Fibroblast of skin of back (primary cell): ENCODE data around the gene ASTL. TPM values are rescaled to one million over a fixed set of nuclear protein-coding genes. Genes with fewer than 3 reads are reported as not detected.
A peak's percentile ranks its signal among the peaks of the same experiment; 100 is the strongest.
"Not testable (repeated sequence)": the region's sequence is repeated elsewhere in the genome, so short reads cannot be mapped to it uniquely, and the experiment has no call there.

Source experiments
- DNase-seq: peaks from one replicate; pipeline ENCODE4 v3.0.0-alpha.2; 2013
- polyA plus RNA-seq, 2 experiments: library from polyadenylated mRNA; unstranded; fragments of 120-200 nt; gene quantifications; one replicate each; pipeline ENCODE4 v1.2.1, GENCODE V29; 2013; ENCODE audit not compliant: insufficient read length in 2 of 2

ASTL gene
- polyA plus RNA-seq (2013, experiment 1 of 2; ENCODE audit: insufficient read length): 0.10 TPM
- polyA plus RNA-seq (2013, experiment 2 of 2; ENCODE audit: insufficient read length): 0.71 TPM

DNA sequence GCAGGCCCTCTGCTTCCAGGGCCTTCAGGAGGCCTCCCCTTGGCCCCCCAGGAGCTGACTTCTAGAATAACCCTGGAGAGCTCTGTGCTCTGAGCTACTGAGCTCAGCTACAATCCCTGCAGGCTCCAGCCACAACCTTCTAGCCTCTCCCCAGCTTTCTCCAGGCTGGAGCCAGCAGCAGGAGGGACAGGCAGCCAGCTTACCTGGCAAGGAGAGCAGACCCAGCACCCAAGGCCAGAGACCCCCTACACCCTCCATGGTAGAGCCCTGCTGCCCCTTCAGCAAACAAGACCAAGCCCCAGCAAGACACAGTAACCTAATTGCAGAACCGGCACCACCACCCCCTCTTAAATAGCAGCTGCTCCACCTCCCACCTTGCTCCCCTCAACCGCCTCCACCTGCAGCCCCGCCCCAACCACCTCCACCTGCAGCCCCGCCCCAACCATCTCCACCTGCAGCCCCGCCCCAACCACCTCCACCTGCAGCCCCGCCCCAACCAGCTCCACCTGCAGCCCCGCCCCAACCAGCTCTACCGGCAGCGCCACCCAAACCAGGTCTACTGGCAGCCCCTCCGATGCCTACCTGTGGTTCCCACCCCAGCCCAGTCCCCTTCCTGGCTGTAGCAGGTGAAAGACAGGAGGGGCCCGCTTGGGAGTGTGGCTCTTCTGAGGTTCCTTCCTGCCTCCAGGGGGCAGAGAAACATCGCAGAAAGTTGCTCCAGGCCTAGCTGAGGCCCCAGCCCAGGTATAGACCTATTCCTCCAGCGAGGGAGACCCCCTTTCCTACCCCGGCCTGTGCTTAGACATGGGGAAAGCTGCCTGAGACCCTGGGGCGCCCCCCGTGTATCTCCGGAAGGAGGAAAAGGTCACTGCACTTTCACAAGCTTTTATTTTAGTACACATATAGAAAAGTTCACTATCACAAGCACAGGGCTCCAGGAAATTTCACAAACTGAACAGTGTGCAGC is at the start of gene ASTL:
Gene ASTL, minus strand, starts transcription at position 324 of the 967 bp plus-strand sequence. Its CDS starts 66 bp downstream, at position 258.
- peak; percentile 33 for DNase-seq

- DNase-seq: no peak
Observed at GRCh38 chr2:96186562-96186961, 48.3 kb upstream of the ASTL start.

GRCh38 chr2:96185516-96185915 is 47.2 kb upstream of the ASTL start:
- DNase-seq: no peak

- DNase-seq: no peak
Observed at GRCh38 chr2:96184989-96185388, 46.7 kb upstream of the ASTL start.

DNA sequence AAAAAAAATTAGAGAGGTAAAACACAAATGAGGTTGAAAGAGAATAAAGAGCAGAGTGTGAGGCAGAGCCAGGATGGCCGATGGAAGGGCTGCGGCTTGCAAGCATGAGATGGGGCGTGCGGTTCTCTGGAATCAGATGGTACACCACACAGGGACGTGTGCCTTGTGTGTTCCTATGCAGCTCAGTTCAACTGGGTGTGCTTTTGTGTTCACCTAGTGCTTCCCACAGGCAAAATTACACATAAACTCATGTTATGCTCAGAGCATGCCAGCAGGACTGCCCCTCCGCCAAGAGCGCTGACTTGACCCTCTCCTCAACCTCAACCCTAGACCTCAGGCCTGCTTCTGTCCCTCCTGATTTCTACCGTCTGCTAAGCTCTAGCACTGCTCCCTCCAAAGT is 45.9 kb upstream of the ASTL start:
- DNase-seq: no peak

DNA sequence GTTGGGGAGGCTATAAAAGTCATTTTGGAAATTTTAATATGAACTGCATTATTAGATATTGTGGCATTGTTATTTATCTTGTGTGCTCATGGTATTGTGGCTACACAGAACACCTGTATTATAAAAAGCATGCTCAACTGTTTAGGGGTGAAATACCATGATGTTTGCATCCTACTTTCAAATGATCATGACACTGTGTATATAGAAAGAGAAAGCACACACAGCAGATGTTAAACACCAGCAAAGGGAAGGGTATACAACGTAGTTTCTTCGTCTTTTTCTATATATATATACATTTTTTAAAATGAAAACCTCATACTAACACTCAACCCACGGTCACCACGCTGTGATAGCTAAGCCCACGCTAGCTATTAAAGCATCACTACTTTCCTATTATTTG is 43.2 kb upstream of the ASTL start:
- DNase-seq: no peak

GRCh38 chr2:96180521-96180920 is 42.2 kb upstream of the ASTL start:
- DNase-seq: no peak

DNA sequence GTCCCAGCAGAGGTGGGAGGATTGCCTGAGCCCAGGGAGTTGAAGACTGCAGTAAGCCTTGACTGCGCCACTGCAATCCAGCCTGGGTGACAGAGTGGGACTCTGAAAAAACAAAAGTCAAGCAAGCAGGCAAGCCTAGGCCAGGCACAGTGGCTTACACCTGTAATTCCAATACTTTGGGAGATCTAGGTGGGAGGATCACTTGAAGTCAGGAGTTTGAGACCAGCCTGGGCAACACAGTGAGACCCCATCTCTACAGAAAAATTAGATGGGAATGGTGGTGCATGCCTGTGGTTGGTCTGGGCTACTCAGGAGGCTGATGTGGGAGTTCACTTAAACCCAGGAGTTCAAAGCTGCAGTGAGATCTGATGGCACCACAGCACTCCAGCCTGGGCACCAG is 41.7 kb upstream of the ASTL start:
- no peak for DNase-seq

- DNase-seq: no peak
Observed at GRCh38 chr2:96176661-96177060, 38.4 kb upstream of the ASTL start.

GRCh38 chr2:96175951-96176350 is 37.6 kb upstream of the ASTL start:
- peak; percentile 77 for DNase-seq

GRCh38 chr2:96174251-96175144 is 36.2 kb upstream of the ASTL start:
- DNase-seq: peak; percentile 66

- DNase-seq: no peak
Observed at GRCh38 chr2:96171831-96172230, 33.5 kb upstream of the ASTL start.

DNA sequence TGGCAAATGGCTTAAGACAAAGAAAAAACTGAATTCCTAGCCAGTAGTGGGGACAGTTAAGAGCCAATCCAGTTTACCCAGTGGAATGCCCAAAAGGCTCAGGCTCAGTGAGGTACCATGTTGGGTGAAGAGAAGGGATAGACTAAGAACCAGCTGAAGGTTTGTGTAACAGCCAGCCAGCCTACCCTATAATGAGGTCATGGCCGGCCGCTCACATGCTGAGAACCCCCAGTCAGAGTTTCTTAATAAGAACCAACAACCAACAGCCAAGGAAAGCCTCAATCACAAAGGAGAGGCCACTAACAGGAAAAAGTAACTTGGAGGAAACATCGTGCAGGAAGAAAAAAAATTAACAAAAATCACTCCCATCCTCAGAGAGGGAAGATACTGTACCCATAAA is 32.3 kb upstream of the ASTL start:
- no peak for DNase-seq

- no peak for DNase-seq
Observed at GRCh38 chr2:96169868-96170507, 31.7 kb upstream of the ASTL start.

DNA sequence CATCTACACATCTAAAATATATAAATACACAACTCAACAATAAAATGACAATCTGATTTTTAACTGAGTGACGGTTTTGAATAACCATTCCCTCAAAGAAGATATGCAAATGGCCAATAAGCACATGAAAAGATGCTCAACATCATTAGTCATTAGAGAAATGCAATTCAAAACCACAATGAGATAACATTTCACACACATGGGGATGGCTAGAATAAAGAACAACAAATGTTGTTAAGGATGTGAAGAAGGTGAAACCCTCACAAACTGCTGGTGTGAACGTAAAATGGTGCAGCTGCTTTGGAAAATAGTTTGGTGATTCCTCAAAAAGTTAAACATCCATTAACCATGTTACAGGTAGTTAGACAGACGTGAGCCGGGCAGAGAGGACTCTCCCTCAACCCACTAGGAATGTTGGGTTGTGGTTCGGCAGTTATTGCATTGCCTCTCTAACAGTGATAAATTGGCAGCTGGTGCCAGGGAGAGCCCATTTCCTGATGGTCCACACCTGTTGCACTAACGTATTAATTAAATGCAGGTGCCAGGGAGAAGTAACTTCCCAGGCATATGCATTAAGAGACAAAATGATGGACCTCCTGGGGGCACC is 29.2 kb upstream of the ASTL start:
- no peak for DNase-seq

DNA sequence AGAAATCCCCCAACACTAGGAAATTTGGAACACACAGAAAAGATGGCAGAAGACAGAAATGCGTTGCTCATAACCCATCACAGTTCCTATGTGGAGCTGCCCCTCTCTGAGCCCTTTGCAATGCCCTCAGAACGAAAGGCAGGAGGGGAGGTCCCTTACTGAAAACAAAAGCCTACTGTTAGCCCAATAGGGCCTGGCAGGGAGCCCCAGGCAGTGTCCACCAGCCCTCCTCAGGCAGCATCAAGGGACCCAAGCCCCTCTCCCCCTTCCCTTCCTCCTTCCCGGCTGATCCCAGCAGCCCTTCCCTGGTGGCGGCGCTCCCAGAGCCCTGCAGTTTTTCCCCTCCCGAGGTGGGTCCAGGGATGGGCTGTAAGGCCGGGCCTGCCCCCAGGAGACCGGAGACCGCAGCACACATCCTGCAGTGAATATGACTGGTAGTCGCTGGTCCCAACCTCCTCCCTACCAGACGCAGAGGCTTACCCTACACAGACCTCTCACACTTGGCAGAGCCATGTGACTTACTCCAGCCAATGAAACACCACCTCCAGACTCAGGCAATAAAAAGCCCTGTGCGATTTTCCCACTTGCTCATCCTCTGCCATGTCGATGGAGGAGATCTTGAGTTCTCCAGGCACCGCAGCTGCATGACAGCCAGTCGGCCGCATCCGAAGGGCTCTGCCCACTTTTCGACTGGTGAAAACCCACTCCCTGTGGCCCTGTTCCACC is 26.3 kb upstream of the ASTL start:
- peak; percentile 60 for DNase-seq

- DNase-seq: no peak
Observed at GRCh38 chr2:96163768-96164429, 25.6 kb upstream of the ASTL start.

DNA sequence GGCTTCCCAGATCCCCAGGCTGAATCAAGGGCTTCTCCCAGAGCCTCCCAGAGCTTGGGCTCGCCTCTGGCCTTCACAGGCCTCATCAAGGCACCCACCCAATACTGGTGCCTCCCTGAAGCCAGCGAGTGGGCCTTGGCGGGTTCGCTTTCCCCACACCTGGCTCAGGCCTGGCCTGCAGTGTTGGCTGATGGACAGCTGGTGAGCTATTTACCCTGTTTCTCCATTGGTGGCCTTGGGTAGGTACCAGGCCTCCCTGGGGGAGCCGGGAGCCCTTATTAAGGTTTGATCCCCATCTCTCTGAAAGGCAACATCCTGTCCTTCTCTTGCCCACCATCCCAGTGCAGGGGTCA is 25.1 kb upstream of the ASTL start:
- DNase-seq: no peak

DNA sequence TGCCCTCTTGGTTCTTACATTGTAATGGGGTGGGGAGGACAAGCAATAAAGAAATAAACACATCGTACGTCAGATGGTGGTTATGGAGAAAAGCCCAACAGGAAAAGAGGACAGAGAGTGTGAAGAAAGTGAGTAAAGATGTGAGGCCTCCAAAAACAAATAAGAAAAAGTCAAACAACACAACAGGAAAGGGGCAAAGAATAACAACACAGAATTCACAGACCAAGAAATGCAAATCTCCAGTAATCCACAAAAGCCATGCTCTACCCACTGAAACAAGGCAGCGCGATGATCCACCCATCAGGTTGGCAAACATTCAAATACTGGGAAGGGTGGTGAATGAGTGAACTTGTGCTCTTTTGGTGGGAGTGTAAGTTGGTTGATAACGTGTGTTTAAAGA is 23.6 kb upstream of the ASTL start:
- DNase-seq: no peak

- DNase-seq: not testable (repeated sequence)
Observed at GRCh38 chr2:96160366-96160765, 22.1 kb upstream of the ASTL start.
